K562 (cell line): Measurements from ENCODE around the gene UBR3. TPM values are rescaled to one million over a fixed set of nuclear protein-coding genes. Genes with fewer than 3 reads are reported as not detected.

ENCODE experiments used
- CBFA2T2 ChIP-seq: fragments of 450-650 bp; conservative IDR thresholded peaks from 2 replicates; pipeline ENCODE4 v1.6.1; 2017; ENCODE audit warnings: mild to moderate bottlenecking
- E2F3 ChIP-seq: fragments of 250-450 bp; sonication (Bioruptor Pico); IDR thresholded peaks from 2 replicates; pipeline ENCODE4 v1.4.0; 2020; ENCODE audit warnings: mild to moderate bottlenecking
- FUS ChIP-seq: fragments of 200-400 bp; formaldehyde crosslinking; optimal IDR thresholded peaks from 2 replicates; pipeline ENCODE3; 2017; ENCODE audit warnings: low read depth, low read length
- HDAC2 ChIP-seq: fragments of 450-650 bp; IDR thresholded peaks from 2 replicates; pipeline ENCODE4 v1.6.1; 2016; ENCODE audit warnings: mild to moderate bottlenecking
- KDM2B ChIP-seq: fragments of 250-450 bp; sonication (Bioruptor Pico); IDR thresholded peaks from 2 replicates; pipeline ENCODE4 v1.8.0; 2021; ENCODE audit warnings: mild to moderate bottlenecking, moderate library complexity
- MAFF ChIP-seq: IDR thresholded peaks from 2 replicates; pipeline ENCODE4 v1.6.1; 2012; ENCODE audit warnings: low read length, improper control_type of control experiment
- MIER1 ChIP-seq: fragments of 450-650 bp; IDR thresholded peaks from 2 replicates; pipeline ENCODE4 v1.6.1; 2016; ENCODE audit warnings: antibody characterized with exemption, mild to moderate bottlenecking, low read depth
- NFIX ChIP-seq: fragments of 250-450 bp; sonication (Bioruptor Pico); IDR thresholded peaks from 2 replicates; pipeline ENCODE4 v1.4.0; 2020; ENCODE audit warnings: low read depth, mild to moderate bottlenecking, moderate library complexity
- POLR3A ChIP-seq: IDR thresholded peaks from 2 replicates; pipeline ENCODE4 v1.6.1; 2011; ENCODE audit warnings: borderline replicate concordance, mild to moderate bottlenecking, moderate library complexity; ENCODE audit not compliant: insufficient read length, insufficient read depth; ENCODE audit errors: extremely low read depth
- RBM34 ChIP-seq: fragments of 200-400 bp; formaldehyde crosslinking; IDR thresholded peaks from 2 replicates; pipeline ENCODE4 v1.6.1; 2018; ENCODE audit warnings: low read length, borderline replicate concordance; ENCODE audit not compliant: insufficient read depth
- RHOXF2B ChIP-seq: fragments of 250-450 bp; sonication (Bioruptor Pico); conservative IDR thresholded peaks from 2 replicates; pipeline ENCODE4 v1.5.1; 2021
- SIRT6 ChIP-seq: IDR thresholded peaks from one replicate; pipeline ENCODE4 v1.6.1; 2012; ENCODE audit warnings: low read depth, mild to moderate bottlenecking, control low read depth, inconsistent platforms, low read length, moderate library complexity
- SP2 ChIP-seq: IDR thresholded peaks from 2 replicates; pipeline ENCODE4 v1.6.1; 2011; ENCODE audit warnings: mild to moderate bottlenecking, low read depth, low read length, moderate library complexity; ENCODE audit not compliant: poor library complexity, severe bottlenecking; ENCODE audit errors: extremely low read depth
- TCF7L2 ChIP-seq: fragments of 150-350 bp; IDR thresholded peaks from 2 replicates; pipeline ENCODE4 v1.6.1; 2016; ENCODE audit warnings: low read depth, mild to moderate bottlenecking, low read length, moderate library complexity
- ZNF41 ChIP-seq: fragments of 250-450 bp; sonication (Bioruptor Pico); conservative IDR thresholded peaks from 2 replicates; pipeline ENCODE4 v1.4.0; 2020; ENCODE audit warnings: mild to moderate bottlenecking
- ZNF77 ChIP-seq: fragments of 250-450 bp; sonication (Bioruptor Pico); IDR thresholded peaks from 2 replicates; pipeline ENCODE4 v1.5.0; 2020
- polyA plus RNA-seq, 8 experiments: library from polyadenylated mRNA; depleted of rRNA in 4 of 8; stranded (reverse) in 5 of 8; unstranded in 3 of 8; fragments of >200 nt; fragmentation: Nextera tagmentation in 2 of 8; fragmentation: Illumina TruSeq in 1 of 8; extraction: Ambion mirVana in 2 of 8; extraction: Trizol in 1 of 8; gene quantifications; 2 replicates each; pipeline versions ENCODE4 v1.2.1 to v1.2.3, GENCODE V29; 2011 to 2014; ENCODE audit warnings: inconsistent platforms in 1 of 8, missing spikeins in 1 of 8
- total RNA-seq, 7 experiments: library from RNA; depleted of rRNA in 6 of 7; stranded (reverse); fragments of >200 nt in 6 of 7; fragmentation: Illumina TruSeq in 2 of 7; extraction: Trizol in 2 of 7; gene quantifications; 2 replicates each; pipeline versions ENCODE4 v1.2.1 to v1.2.3, GENCODE V29; 2011 to 2021; ENCODE audit warnings: low replicate concordance in 1 of 7
- TF ChIP-seq, protein P1 (sequence below): fragments of 450-650 bp; formaldehyde crosslinking; IDR thresholded peaks from 2 replicates; pipeline ENCODE4 v1.4.0; 2022; ENCODE audit warnings: missing genetic modification characterization
- TF ChIP-seq, protein P2 (sequence below): fragments of 250-450 bp; sonication (Bioruptor Pico); IDR thresholded peaks from 2 replicates; pipeline ENCODE4 v1.4.0; 2020; ENCODE audit warnings: mild to moderate bottlenecking, moderate library complexity
- TF ChIP-seq, protein P3 (sequence below): IDR thresholded peaks from 3 replicates; pipeline ENCODE4 v1.6.1; 2011; ENCODE audit warnings: borderline replicate concordance, mild to moderate bottlenecking, moderate library complexity; ENCODE audit not compliant: insufficient read length; ENCODE audit errors: extremely low read depth
- TF ChIP-seq, protein P4 (sequence below), 2 experiments: fragments of 450-650 bp in 1 of 2; sonication (generic) in 1 of 2; formaldehyde crosslinking; conservative IDR thresholded peaks; 2 replicates each; pipeline versions ENCODE4 v1.4.0 to v1.8.1; 2020 to 2022; ENCODE audit warnings: mild to moderate bottlenecking in 1 of 2, missing genetic modification reagents in 1 of 2

UBR3 gene
- total and polyA plus RNA-seq, 9 of the 15 experiments (the other 6 are each of a cell fraction or from before 2014, with no cell fraction given), result 14.4 to 63.5 (median 40.4) TPM

DNA sequence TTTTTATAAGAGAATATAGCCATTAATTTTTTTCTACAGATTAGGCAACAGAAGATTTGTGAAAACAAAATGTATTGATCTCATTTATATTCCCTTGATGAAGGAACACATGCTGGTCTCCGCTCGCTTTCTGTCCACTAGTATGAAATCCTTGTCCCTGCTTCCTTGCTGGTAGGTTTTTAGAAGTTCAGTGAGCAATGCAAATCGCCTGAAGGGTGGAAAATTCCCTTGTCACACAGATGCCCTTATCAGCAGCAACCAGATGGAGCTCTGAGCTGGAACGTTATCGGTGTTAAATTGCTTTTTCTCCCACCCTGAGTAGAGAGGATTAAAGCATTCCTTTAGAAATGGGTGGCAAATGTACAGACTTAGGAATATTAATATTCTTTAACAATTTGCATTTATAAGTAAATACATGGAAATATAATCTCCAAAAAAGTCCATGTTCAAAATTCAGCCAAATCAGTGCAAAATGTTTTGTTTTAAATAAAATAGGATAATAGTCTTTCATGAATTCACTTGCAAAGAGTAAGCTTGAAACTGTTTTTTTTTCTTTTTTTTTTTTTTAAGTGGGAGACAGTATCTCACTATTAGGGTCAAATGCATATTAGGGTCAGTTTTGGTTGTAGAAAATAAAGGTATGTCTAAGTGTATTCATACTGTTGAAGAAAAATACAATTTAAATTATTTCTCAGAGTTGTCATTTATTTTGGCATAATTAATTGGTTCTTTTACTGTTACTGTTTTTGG, 186.7 kb downstream of the UBR3 start (continued):
- TF ChIP-seq TCF7L2, result no peak; the same call in 1 of the 2 replicates
- TF ChIP-seq, protein P1, sequence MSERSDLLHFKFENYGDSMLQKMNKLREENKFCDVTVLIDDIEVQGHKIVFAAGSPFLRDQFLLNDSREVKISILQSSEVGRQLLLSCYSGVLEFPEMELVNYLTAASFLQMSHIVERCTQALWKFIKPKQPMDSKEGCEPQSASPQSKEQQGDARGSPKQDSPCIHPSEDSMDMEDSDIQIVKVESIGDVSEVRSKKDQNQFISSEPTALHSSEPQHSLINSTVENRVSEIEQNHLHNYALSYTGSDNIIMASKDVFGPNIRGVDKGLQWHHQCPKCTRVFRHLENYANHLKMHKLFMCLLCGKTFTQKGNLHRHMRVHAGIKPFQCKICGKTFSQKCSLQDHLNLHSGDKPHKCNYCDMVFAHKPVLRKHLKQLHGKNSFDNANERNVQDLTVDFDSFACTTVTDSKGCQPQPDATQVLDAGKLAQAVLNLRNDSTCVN (CRISPR knock-in tag), result no peak
- no peak for TF ChIP-seq E2F3 (CRISPR knock-in tag)
- TF ChIP-seq RBM34, result no peak
- peak; percentile 88 for TF ChIP-seq HDAC2
- TF ChIP-seq, protein P2, sequence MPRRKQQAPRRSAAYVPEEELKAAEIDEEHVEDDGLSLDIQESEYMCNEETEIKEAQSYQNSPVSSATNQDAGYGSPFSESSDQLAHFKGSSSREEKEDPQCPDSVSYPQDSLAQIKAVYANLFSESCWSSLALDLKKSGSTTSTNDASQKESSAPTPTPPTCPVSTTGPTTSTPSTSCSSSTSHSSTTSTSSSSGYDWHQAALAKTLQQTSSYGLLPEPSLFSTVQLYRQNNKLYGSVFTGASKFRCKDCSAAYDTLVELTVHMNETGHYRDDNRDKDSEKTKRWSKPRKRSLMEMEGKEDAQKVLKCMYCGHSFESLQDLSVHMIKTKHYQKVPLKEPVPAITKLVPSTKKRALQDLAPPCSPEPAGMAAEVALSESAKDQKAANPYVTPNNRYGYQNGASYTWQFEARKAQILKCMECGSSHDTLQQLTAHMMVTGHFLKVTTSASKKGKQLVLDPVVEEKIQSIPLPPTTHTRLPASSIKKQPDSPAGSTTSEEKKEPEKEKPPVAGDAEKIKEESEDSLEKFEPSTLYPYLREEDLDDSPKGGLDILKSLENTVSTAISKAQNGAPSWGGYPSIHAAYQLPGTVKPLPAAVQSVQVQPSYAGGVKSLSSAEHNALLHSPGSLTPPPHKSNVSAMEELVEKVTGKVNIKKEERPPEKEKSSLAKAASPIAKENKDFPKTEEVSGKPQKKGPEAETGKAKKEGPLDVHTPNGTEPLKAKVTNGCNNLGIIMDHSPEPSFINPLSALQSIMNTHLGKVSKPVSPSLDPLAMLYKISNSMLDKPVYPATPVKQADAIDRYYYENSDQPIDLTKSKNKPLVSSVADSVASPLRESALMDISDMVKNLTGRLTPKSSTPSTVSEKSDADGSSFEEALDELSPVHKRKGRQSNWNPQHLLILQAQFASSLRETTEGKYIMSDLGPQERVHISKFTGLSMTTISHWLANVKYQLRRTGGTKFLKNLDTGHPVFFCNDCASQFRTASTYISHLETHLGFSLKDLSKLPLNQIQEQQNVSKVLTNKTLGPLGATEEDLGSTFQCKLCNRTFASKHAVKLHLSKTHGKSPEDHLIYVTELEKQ (CRISPR knock-in tag), result no peak
- peak; percentile 93 for TF ChIP-seq MIER1
- TF ChIP-seq FUS, result no peak
- no peak for TF ChIP-seq POLR3A
- no peak for TF ChIP-seq NFIX (CRISPR knock-in tag)
- TF ChIP-seq, protein P3, sequence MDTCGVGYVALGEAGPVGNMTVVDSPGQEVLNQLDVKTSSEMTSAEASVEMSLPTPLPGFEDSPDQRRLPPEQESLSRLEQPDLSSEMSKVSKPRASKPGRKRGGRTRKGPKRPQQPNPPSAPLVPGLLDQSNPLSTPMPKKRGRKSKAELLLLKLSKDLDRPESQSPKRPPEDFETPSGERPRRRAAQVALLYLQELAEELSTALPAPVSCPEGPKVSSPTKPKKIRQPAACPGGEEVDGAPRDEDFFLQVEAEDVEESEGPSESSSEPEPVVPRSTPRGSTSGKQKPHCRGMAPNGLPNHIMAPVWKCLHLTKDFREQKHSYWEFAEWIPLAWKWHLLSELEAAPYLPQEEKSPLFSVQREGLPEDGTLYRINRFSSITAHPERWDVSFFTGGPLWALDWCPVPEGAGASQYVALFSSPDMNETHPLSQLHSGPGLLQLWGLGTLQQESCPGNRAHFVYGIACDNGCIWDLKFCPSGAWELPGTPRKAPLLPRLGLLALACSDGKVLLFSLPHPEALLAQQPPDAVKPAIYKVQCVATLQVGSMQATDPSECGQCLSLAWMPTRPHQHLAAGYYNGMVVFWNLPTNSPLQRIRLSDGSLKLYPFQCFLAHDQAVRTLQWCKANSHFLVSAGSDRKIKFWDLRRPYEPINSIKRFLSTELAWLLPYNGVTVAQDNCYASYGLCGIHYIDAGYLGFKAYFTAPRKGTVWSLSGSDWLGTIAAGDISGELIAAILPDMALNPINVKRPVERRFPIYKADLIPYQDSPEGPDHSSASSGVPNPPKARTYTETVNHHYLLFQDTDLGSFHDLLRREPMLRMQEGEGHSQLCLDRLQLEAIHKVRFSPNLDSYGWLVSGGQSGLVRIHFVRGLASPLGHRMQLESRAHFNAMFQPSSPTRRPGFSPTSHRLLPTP, result no peak
- TF ChIP-seq SIRT6, result no peak
- TF ChIP-seq, protein P4, sequence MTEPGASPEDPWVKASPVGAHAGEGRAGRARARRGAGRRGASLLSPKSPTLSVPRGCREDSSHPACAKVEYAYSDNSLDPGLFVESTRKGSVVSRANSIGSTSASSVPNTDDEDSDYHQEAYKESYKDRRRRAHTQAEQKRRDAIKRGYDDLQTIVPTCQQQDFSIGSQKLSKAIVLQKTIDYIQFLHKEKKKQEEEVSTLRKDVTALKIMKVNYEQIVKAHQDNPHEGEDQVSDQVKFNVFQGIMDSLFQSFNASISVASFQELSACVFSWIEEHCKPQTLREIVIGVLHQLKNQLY (CRISPR knock-in tag; conservative IDR thresholded peaks at IDR 0.05), result no peak
- TF ChIP-seq RHOXF2B, result no peak
- peak; percentile 43; the same call in 1 of the 2 replicates for TF ChIP-seq MAFF
- no peak for TF ChIP-seq KDM2B (CRISPR knock-in tag)
- TF ChIP-seq ZNF41 (CRISPR knock-in tag), result no peak
- TF ChIP-seq ZNF77, result no peak
- TF ChIP-seq CBFA2T2, result peak; percentile 96
- TF ChIP-seq SP2, result no peak
